T47D (cell line): Measurements from ENCODE around the gene ANAPC2.

Experiments
- DNase-seq, 2 experiments: peaks; one replicate each; pipeline versions ENCODE4 v3.0.0 to v3.0.0-alpha.2; 2011 to 2012; ENCODE audit warnings: low read depth in 1 of 2, low spot score in 1 of 2
- JUND ChIP-seq: IDR thresholded peaks from 2 replicates; pipeline ENCODE4 v1.6.1; 2012; ENCODE audit warnings: low read depth
- in situ Hi-C: cut with HindIII; loops from 2 replicates; pipeline ENCODE4 v1.10.0; 2016; ENCODE audit warnings: low sequenced_read_pairs, low pct_unique_long_range_greater_than_20kb

Gene ANAPC2

DNA sequence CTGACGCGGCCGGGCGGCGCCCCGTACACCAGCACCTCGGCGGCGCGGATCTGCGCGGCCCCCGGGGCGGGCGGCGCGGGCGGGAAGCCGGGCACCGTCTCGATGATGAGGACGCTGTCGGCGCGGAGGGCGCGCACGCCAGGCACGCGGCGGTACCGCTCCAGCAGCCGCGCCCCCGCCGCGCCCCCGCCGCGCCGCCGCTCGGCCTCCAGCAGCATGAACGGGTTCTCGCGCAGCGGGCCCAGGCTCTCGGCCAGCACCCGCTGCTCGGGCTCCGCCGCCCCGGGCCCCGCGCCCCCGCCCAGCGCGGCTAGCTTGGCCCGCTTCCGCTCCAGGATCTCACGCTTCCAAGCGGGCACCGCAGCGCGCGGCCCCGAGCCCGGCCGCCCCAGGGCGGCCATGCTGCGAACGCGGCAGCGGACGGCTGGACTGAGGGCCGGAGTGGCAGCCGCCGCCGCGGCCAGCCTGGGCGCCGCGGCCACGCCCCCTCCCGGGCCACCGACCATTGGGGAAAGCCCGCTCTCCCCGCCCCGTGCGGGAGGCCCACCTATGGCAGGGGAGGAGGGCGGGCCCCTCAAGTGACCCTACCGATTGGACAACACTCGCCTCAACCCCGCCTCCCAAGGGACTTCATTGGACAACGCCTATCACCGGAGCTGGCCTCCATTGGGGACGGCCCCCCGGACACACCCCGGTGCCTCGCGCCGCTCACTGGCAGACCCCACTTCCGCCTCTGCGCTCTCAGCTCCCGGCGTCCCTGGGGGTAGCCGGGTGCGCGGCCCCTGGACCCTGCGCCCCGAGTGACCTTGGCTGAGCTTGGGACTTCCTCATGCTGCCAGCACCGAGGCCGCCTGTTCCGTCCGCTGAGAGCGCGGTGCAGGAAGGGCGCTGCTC is 12.2 kb upstream of the ANAPC2 start, which contains the start of gene TPRN:
Gene TPRN, minus strand, starts transcription at position 431 of the 894 bp plus-strand sequence. Its CDS starts 30 bp downstream, at position 401.
- DNase-seq: peak; percentile 99 to 100
- TF ChIP-seq JUND: no peak
- in situ Hi-C loops: no loop called here

DNA sequence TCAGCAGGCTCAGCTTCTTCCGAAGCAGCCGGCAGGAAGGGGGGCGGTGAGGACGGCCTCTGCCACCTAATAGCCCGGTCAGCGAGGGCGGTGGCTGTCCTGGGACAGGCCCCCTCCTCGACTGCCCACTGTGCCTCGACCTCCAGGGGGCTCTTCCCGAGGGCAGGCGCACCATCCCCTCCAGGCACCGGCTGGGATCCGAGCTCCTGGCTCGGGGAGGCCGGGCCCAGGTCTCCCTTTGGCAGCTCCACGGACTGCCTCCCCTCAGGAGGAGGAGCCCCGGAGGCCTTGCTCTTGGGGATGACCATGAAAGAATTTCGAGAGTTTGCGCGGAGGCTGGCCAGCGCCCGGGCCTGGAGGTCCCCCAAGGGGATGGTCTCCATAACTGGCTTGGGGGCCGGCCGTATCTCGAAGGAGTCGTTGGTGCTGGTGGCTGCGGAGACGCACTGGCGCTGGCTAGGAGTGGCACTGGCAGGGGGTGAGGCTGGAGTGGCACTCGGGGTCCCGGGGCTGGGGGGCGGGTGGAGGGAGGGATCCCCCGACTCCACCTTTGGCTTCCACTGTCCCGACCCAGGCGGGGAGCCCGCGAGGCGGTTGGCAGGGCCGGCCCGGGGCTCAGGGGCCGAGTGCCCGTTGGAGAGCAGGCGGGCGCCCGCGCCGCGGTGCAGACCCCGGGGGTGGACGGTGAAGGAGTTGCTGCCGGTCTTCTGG is 11.2 kb upstream of the ANAPC2 start:
- in situ Hi-C loops: no loop called here
- no peak for TF ChIP-seq JUND
- DNase-seq: no peak

GRCh38 chr9:137198902-137199283 is 10.5 kb upstream of the ANAPC2 start:
- TF ChIP-seq JUND: no peak
- DNase-seq: peak in 1 of 2 experiments; percentile 73
- in situ Hi-C loops: no loop called here

DNA sequence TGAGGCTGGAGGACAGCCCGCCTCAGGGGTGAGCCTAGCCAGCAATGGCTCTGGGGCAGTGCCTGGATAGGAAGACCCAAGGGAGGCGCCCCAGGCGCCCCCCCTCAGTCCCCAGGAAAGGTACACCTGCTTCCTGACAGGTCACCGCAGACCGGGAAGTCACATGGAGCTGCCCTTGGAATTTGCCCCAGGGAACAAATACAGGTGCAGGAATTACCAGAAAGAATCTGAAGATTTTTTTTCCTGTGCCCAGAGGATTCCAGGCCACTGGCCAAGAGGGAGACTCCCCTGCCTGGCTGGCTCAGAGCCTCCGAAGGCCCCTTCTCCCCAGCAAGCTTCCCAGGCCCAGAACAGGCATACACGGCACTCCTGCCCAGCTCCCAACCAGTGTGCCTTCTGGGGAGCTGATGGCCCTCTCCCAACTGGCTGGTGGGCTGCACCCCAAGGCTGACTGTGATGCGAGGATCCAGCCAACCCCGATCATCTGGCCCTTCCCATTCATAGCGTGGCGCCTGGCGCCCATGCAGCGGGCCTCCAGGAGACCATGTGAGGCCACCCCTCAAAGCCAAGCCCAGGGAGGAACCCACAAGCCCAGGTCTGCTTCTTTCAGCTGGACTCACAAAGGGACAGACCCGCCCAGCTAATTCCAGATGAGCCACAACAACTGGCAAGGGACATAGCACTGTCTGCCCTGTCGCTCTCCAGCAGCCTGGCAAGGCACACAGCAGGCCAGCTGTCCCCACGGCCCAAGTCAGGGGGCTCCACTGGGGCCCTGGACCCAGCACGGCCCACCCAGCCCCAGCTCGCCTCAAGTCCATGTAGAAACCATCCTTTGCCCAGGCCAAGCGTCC is 9.9 kb upstream of the ANAPC2 start:
- TF ChIP-seq JUND: no peak
- peak; percentile 86 to 98 for DNase-seq
- in situ Hi-C loops: no loop called here

- in situ Hi-C loops: no loop called here
- peak in 1 of 2 experiments; percentile 83 for DNase-seq
These were observed 7.3 kb upstream of the ANAPC2 start for GRCh38 chr9:137195525-137196220.

GRCh38 chr9:137194909-137195308 is 6.5 kb upstream of the ANAPC2 start:
- peak in 1 of 2 experiments; percentile 77 for DNase-seq
- no peak for TF ChIP-seq JUND
- in situ Hi-C loops: no loop called here

More at GRCh38 chr9:137195525-137196220, 7.3 kb upstream of the ANAPC2 start:
- TF ChIP-seq JUND: no peak

GRCh38 chr9:137194388-137194787 is 6.0 kb upstream of the ANAPC2 start:
- TF ChIP-seq JUND: no peak
- in situ Hi-C loops: no loop called here
- DNase-seq: no peak

DNA sequence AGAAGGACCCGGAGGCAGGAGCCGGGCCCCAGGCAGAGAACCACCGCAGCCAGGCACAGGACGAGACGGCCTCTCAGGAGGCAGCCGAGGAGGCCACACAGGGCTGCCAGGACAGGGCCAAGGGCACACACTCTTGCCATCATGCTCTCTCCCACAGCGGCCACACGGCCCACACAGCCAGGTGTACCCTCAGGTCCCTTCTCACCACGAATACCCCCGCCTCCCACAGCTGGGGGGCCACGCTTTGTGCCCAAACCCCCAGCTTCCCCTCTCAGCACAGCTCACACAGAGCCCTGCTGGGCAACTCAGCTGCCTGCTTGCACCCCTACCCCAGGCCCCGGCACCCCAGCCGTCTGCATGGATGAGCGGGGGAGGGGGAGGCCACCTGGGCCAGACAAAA is 5.4 kb upstream of the ANAPC2 start:
- in situ Hi-C loops: no loop called here
- no peak for TF ChIP-seq JUND
- DNase-seq: no peak

- TF ChIP-seq JUND: no peak
- in situ Hi-C loops: no loop called here
These were observed 4.5 kb upstream of the ANAPC2 start for GRCh38 chr9:137192859-137193258.

GRCh38 chr9:137192448-137192780 is 4.1 kb upstream of the ANAPC2 start:
- DNase-seq: no peak
- in situ Hi-C loops: no loop called here
- no peak for TF ChIP-seq JUND

More at GRCh38 chr9:137192859-137193258, 4.5 kb upstream of the ANAPC2 start:
- no peak for DNase-seq

DNA sequence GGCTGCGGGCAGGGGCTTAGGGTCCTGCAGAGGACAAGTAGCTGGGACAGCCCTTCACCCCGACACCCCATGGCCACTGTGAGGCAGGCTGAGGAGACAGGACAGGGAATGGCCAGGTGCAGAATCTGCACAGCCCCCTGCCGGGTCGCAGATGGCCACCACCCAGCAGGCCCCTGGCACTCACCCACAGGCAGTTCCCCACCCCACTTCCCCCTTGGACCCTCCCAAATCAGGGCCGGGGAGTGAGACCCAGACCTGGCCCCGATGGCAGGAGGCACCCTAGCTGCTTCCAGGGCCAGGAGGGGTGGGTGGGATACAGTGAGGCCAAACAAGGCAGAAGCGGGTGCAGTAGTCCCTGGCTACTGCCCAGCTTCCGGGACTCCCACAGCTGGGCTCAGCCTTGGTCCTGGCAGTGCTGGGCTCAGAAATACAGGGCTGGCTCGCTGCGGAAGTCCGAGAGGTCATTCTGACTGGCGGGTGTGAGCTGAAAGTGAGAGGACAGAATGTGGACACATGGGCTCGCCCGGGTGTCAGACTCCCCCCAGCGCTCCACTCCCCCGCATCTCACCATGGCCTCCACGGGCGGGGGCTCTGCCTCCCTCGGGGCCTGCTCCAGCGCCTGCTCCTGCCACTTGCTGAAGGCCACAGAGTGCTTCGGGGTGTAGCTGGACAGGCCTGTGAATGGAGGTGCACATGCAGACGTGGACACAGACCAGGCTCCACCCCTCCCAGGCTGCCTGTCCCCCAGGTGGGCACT is 3.5 kb upstream of the ANAPC2 start:
- no peak for DNase-seq
- TF ChIP-seq JUND: no peak
- in situ Hi-C loops: no loop called here
